ENCODE measurements around the gene MRFAP1. TPM values are rescaled to one million over a fixed set of nuclear protein-coding genes. Genes with fewer than 3 reads are reported as not detected.

The MRFAP1 gene
- total and polyA plus RNA-seq, 8 donors, result 256 to 399 (median 370) TPM

- Histone ChIP-seq H3K27ac (no peak overlapping the region), H3K4me1 (no peaks in the 10 kb centered on the region), H3K4me3 (no peak overlapping the region), H3K36me3 (peaks cover 0 to 93% of the 10 kb centered on the region in 2 donors), H3K9me3 (peaks cover 0 to 10% of the 10 kb centered on the region in 2 donors), H3K27me3 (no peaks in the 10 kb centered on the region)
- no peak for TF ChIP-seq CTCF (IDR thresholded peaks at IDR 0.05)
- intact Hi-C loops (cut with DNase I), result no loop called here
- ATAC-seq (no peak), DNase-seq (no peak)
Observed at GRCh38 chr4:6609415-6610079, 30.9 kb upstream of the MRFAP1 start.

GRCh38 chr4:6610856-6611430 lies 29.5 kb upstream of the MRFAP1 start:
- Histone ChIP-seq H3K4me1 (no peaks in the 10 kb centered on the region), H3K27ac (no peak overlapping the region), H3K27me3 (no peaks in the 10 kb centered on the region), H3K9me3 (no peaks in the 10 kb centered on the region), H3K4me3 (no peak overlapping the region), H3K36me3 (peaks cover 0 to 93% of the 10 kb centered on the region in 2 donors)
- intact Hi-C loops (cut with DNase I), result no loop called here
- ATAC-seq (no peak), DNase-seq (no peak)
- TF ChIP-seq CTCF (IDR thresholded peaks at IDR 0.05), result no peak

- DNase-seq (no peak), ATAC-seq (no peak)
- peaks cover 0 to 94% of the 10 kb centered on the region in 2 donors for H3K36me3 ChIP-seq
- H3K27me3 ChIP-seq, result no peaks in the 10 kb centered on the region
- intact Hi-C loops (cut with DNase I), result no loop called here
- H3K27ac ChIP-seq, result no peak overlapping the region
- H3K4me3 ChIP-seq, result no peak overlapping the region
- no peaks in the 10 kb centered on the region for H3K4me1 ChIP-seq
- no peaks in the 10 kb centered on the region for H3K9me3 ChIP-seq
- no peak for TF ChIP-seq CTCF (IDR thresholded peaks at IDR 0.05)
Observed at GRCh38 chr4:6612961-6613675, 27.4 kb upstream of the MRFAP1 start.

- Histone ChIP-seq H3K4me3 (no peak overlapping the region), H3K4me1 (no peaks in the 10 kb centered on the region), H3K9me3 (no peaks in the 10 kb centered on the region), H3K27ac (no peak overlapping the region), H3K27me3 (no peaks in the 10 kb centered on the region), H3K36me3 (peaks cover 0 to 94% of the 10 kb centered on the region in 2 donors)
- TF ChIP-seq CTCF (IDR thresholded peaks at IDR 0.05), result no peak
- no peak for ATAC-seq
- intact Hi-C loops (cut with DNase I), result no loop called here
- no peak for DNase-seq
Observed at GRCh38 chr4:6613676-6614651, 26.5 kb upstream of the MRFAP1 start.
